Measurements from ENCODE around the gene PGBD5. TPM values are rescaled to one million over a fixed set of nuclear protein-coding genes. Genes with fewer than 3 reads are reported as not detected.

PGBD5 gene
- total RNA-seq, 2 experiments from 2014 or later, result not detected

DNA sequence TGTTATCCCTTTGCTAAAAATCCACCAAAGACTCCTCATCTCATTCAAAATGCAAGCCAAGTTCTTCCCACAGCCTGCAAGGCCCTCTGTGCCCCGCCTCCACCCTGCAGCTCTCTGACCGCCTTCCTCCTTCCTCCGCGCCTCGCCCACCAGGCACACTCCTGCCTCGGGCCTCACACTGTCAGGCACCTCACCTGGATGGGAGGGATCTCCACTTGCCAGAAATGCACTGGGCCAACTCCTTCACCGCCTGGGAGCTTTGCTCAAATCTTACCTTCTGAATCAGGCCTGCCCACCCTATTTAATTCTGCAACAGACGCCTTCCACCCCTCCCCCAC lies 26.2 kb downstream of the PGBD5 start:
- no peaks in the 10 kb centered on the region for H3K4me1 Mint-ChIP-seq
- H3K9me3 Mint-ChIP-seq, result no peaks in the 10 kb centered on the region
- no peak for DNase-seq
- CTCF ChIA-PET, result no interaction called here
- H3K4me3 Mint-ChIP-seq, result no peak overlapping the region
- no peak overlapping the region for H3K27ac Mint-ChIP-seq
- H3K27me3 Mint-ChIP-seq, result no peaks in the 10 kb centered on the region
- POLR2A ChIA-PET, result no interaction called here
- no peaks in the 10 kb centered on the region for H3K36me3 Mint-ChIP-seq (ENCODE audit: low read depth)

DNA sequence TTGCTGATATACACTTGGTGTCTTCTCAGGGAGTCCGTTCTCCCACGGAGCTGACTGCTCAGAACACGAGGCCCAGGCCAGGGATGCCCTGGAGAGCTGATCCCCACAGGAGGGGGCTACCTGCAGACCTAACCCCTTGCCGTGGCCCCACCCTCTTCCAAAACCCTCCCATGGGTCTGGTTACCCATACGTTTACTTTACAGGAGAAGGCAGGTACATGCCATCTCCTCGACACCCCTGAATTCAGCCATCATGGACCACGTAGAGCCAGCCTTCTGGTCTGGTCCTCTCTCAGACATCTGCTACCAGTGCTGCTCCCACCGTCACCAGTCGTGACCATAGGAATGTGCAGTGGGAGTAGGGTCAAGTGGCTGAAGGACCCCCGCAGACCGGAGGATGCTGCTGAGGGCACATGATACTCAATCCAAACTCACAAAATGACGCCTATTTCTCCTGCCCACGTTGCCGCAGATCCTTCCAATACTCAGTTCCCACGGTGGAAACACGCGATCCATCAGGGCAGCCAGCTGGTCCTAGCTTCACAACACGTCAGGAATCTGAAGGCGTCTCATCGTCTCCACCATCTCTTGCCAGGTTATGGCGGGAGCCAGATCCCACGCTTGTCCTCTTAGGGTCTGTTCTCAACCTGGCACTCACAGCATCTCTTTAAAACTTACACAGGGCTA lies 26.7 kb downstream of the PGBD5 start:
- H3K9me3 Mint-ChIP-seq, result no peaks in the 10 kb centered on the region
- POLR2A ChIA-PET, result no interaction called here
- H3K36me3 Mint-ChIP-seq (ENCODE audit: low read depth), result no peaks in the 10 kb centered on the region
- DNase-seq, result no peak
- H3K4me3 Mint-ChIP-seq, result no peak overlapping the region
- no peak overlapping the region for H3K27ac Mint-ChIP-seq
- CTCF ChIA-PET, result no interaction called here
- no peaks in the 10 kb centered on the region for H3K4me1 Mint-ChIP-seq
- H3K27me3 Mint-ChIP-seq, result no peaks in the 10 kb centered on the region

DNA sequence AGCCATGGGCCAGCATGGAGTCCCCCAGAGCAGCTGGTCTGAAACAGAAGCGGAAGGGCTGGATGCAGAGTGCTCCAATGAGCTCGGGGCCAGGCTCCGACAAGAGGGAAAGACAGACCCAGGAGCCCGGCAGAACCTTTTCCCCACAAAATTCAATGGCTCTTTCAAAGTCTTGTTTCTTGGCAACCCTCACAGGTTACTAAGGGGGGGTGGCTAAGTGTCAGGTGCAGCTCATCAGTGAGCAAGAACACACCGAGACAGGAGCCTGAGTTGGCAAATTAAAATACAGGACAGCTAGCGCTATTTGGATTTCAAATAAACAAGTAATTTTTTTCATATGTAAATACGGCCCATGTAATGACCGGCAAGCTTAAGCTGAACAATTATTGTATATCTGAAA lies 27.3 kb downstream of the PGBD5 start:
- DNase-seq, result no peak
- ChIA-PET CTCF (no interaction called here), POLR2A (no interaction called here)
- no peak overlapping the region for H3K27ac Mint-ChIP-seq
- H3K9me3 Mint-ChIP-seq, result no peaks in the 10 kb centered on the region
- H3K4me3 Mint-ChIP-seq, result no peak overlapping the region
- H3K36me3 Mint-ChIP-seq (ENCODE audit: low read depth), result no peaks in the 10 kb centered on the region
- no peaks in the 10 kb centered on the region for H3K27me3 Mint-ChIP-seq
- no peaks in the 10 kb centered on the region for H3K4me1 Mint-ChIP-seq

DNA sequence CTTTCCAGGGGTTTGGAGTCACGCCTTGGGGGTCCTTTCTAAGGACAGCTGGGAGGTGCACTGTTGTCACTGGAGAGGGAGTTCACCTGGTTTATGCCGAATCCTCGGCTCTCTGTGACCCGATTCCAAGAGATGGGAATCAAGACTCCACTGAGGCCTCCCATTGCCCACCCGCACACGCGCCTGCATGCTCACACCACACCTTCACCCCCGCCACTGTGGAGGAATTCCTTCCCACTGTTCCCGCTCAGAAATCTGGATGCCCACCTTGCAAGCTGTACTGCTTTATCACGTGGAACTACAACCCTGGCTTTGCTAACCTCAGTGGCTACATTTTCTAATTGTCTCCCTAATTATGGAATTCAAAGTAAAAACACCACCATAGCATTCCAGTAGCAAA lies 29.2 kb downstream of the PGBD5 start:
- Mint-ChIP-seq H3K4me1 (no peaks in the 10 kb centered on the region), H3K9me3 (no peaks in the 10 kb centered on the region), H3K4me3 (no peak overlapping the region), H3K36me3 (ENCODE audit: low read depth) (no peaks in the 10 kb centered on the region), H3K27ac (no peak overlapping the region), H3K27me3 (no peaks in the 10 kb centered on the region)
- no peak for DNase-seq
- ChIA-PET POLR2A (no interaction called here), CTCF (no interaction called here)

DNA sequence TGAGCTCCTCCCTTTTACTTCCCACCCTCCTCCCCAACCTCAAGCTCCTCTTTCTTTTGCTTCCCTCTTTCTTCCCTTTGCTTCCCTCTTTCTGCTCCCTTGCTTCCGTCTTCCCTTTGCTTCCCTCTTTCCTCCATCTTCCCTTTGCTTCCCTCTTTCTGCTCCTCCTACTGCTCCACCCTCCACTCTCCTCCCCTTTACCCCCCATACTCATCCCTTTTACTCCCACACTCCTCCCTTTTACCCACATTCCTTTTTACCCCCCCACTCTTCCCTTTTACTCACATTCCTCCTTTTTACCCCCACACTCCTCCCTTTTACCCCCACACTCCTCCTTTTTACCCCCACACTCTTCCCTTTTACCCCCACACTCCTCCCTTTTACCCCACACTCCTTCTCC lies 30.2 kb downstream of the PGBD5 start:
- no peaks in the 10 kb centered on the region for H3K9me3 Mint-ChIP-seq
- DNase-seq, result no peak
- no peaks in the 10 kb centered on the region for H3K27me3 Mint-ChIP-seq
- CTCF ChIA-PET, result no interaction called here
- H3K4me3 Mint-ChIP-seq, result no peak overlapping the region
- H3K4me1 Mint-ChIP-seq, result no peaks in the 10 kb centered on the region
- H3K36me3 Mint-ChIP-seq (ENCODE audit: low read depth), result no peaks in the 10 kb centered on the region
- no peak overlapping the region for H3K27ac Mint-ChIP-seq
- POLR2A ChIA-PET, result no interaction called here

DNA sequence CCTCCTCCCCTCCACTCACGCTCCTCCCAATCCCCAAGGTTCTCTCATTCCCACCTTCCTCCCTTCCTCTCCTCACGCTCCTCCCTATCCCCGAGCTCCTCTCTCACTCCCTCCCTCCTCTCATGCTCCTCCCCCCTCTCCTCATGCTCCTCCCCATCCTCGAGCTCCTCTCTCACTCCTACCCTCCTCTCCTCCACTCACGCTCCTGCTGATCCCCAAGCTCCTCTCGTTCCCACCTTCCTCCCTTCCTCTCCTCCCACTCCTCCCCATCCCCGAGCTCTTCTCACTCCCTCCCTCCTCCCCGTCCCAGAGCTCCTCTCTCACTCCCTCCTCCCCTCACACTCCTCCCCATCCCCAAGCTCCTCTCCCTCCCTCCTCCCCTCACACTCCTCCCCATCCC lies 31.4 kb downstream of the PGBD5 start:
- Mint-ChIP-seq H3K4me3 (no peak overlapping the region), H3K27ac (no peak overlapping the region), H3K27me3 (no peaks in the 10 kb centered on the region), H3K36me3 (ENCODE audit: low read depth) (no peaks in the 10 kb centered on the region), H3K4me1 (no peaks in the 10 kb centered on the region), H3K9me3 (no peaks in the 10 kb centered on the region)
- ChIA-PET CTCF (no interaction called here), POLR2A (no interaction called here)
- no peak for DNase-seq

DNA sequence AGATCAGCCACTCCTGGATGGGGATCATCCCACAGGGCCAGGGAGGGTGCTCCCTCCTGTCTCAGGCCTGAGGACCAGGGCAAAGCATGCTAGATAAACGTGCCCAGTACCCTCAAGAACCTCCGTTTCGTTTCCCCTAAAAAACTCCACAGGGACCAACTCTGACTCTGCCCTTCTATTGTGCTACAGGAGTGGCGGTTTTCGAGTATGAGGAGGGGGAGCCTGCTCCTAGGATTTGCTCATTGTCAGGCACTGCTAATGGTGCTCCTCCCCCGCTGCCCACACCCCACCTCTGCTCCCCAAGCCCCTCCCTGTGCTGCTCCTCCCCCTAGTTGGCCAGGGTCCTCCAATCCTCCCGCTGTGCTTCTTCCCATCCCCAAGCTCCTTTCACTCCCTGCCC lies 32.0 kb downstream of the PGBD5 start:
- no peaks in the 10 kb centered on the region for H3K9me3 Mint-ChIP-seq
- no peak overlapping the region for H3K27ac Mint-ChIP-seq
- no peaks in the 10 kb centered on the region for H3K4me1 Mint-ChIP-seq
- POLR2A ChIA-PET, result no interaction called here
- CTCF ChIA-PET, result no interaction called here
- no peaks in the 10 kb centered on the region for H3K27me3 Mint-ChIP-seq
- no peak overlapping the region for H3K4me3 Mint-ChIP-seq
- no peaks in the 10 kb centered on the region for H3K36me3 Mint-ChIP-seq (ENCODE audit: low read depth)
- DNase-seq, result no peak

DNA sequence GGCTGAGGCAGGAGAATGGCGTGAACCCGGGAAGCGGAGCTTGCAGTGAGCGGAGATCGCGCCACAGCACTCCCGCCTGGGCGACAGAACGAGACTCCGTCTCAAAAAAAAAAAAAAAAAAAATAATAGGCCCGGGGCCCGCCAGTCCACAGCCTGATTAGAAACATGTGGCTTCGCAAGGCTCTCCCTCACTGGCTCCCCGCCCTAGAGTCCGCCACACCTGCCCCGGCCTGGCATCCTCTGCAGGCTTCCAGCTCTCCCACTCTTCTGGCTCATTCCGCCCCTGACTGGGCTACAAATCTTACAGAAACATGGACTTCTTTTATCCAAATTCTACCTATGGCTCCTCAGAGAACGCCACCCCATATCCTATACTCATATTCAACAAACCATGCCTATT lies 32.4 kb downstream of the PGBD5 start:
- ChIA-PET CTCF (no interaction called here), POLR2A (no interaction called here)
- Mint-ChIP-seq H3K4me1 (no peaks in the 10 kb centered on the region), H3K27ac (no peak overlapping the region), H3K4me3 (no peak overlapping the region), H3K36me3 (ENCODE audit: low read depth) (no peaks in the 10 kb centered on the region), H3K9me3 (no peaks in the 10 kb centered on the region), H3K27me3 (no peaks in the 10 kb centered on the region)
- no peak for DNase-seq

DNA sequence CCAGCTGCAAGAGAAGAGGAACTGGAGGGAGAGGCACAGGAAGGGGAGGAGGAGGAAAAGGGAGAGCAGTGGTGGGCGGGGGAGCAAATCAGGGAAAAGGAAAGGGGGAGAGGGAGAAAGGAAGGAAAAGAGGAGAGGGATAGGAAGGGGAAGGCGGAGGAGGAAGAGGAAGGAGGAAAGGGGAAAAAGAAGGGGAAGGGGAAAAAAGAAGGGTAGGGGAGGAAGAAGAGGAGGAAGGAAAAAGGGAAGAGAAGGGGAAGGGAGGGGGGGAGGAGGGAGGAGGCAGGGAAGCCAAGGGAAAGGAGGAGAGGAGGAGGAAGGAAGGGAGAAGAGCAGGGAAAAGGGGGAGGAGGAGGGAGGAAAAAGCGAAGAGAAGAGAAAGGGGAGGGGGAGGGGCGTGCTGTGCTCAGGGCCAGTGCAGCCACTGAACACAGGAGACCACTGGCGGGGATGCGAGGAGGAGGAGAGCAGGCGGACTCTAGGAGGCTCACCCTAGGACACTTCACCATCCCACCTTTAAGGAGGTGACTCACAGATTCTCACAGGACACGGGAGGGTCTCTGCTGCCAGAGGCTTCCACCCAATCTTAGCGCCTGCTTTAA lies 33.1 kb downstream of the PGBD5 start:
- no peaks in the 10 kb centered on the region for H3K27me3 Mint-ChIP-seq
- H3K9me3 Mint-ChIP-seq, result no peaks in the 10 kb centered on the region
- H3K36me3 Mint-ChIP-seq (ENCODE audit: low read depth), result no peaks in the 10 kb centered on the region
- H3K4me1 Mint-ChIP-seq, result no peaks in the 10 kb centered on the region
- ChIA-PET POLR2A (no interaction called here), CTCF (no interaction called here)
- no peak overlapping the region for H3K27ac Mint-ChIP-seq
- H3K4me3 Mint-ChIP-seq, result no peak overlapping the region
- DNase-seq, result no peak

DNA sequence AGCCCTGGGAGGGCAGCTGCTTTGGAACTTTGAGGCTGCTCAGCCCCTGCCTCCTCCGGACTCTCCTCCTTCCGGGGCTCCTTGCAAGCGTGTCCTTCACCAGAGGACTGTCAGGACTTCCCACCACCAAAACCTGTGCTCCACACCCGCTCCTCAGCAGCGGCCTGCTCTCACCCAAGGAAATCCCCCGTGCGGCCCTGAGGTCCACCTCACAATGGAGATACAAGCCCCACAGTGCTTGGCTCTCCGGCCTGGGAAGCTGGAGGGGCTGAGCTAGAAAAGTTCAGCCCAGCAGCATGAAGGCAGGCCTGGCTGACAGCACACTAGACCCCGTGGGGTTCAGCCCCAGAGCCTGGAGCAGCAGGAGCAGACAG lies 33.6 kb downstream of the PGBD5 start:
- no peak overlapping the region for H3K27ac Mint-ChIP-seq
- no peaks in the 10 kb centered on the region for H3K4me1 Mint-ChIP-seq
- no peak overlapping the region for H3K4me3 Mint-ChIP-seq
- no peaks in the 10 kb centered on the region for H3K36me3 Mint-ChIP-seq (ENCODE audit: low read depth)
- no peak for DNase-seq
- H3K27me3 Mint-ChIP-seq, result no peaks in the 10 kb centered on the region
- ChIA-PET POLR2A (no interaction called here), CTCF (no interaction called here)
- no peaks in the 10 kb centered on the region for H3K9me3 Mint-ChIP-seq

DNA sequence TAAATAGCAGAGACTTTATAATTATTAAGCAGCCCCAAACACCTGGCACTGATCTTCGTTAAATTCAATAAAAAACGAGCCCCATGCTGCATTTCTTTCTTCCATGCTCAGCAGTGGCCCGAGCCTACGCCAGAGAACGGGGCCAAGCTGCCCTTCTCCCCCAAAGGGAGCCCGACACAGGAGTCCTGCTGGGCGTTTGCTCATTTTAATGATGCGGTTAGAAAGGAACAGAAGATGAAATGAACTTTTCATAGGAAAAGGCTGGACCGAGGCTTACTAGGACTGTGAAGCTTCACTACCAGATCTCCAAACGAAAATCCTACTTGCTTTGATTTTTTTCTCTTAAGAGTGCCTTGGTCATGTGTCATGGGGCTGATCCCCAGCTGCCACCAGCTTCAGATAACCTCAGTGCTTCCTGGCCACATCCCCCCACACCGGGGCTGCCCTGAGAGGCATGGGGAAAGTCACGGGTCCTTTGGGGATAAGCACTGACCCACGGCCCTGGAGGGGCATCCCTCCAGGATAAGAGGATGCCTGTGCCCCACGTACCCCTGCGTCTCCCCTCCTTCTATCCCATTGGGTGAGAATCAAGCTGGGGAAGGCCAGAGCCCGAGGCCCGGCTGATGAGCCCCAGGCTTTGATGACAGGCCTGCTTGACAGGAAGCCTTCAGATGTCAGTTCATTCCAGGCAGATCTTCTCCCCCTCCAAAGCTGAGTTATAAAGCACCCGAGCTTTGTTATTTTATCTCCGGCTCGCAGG lies 34.2 kb downstream of the PGBD5 start:
- no peak overlapping the region for H3K27ac Mint-ChIP-seq
- POLR2A ChIA-PET, result no interaction called here

DNA sequence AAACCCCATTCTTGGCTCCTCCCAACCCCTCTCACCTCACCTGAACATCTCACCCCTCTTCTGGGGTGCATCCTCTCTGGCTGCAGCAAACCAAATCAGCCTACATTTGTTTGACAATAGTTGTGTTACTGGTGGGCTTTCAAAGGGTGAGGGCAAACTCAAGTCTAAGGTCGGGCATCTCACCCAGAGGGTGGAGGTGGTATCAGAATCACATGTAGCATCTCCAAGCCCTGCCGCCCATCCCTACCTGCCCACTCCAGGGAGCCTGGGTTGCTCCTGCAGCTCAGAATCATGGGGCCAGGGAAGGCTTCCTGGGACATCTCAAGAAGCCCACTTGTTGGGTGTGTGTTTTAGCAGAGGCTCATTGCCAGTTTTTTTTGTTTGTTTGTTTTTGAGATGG lies 35.8 kb downstream of the PGBD5 start:
- Mint-ChIP-seq H3K4me3 (no peak overlapping the region), H3K4me1 (no peaks in the 10 kb centered on the region), H3K9me3 (no peaks in the 10 kb centered on the region), H3K27ac (no peak overlapping the region), H3K27me3 (no peaks in the 10 kb centered on the region), H3K36me3 (ENCODE audit: low read depth) (no peaks in the 10 kb centered on the region)
- ChIA-PET CTCF (no interaction called here), POLR2A (interaction anchor here (0.7 kb wide), 1 partner anchor 1113 kb away, joined by 3 read pairs; no protein-coding TSS in a partner anchor)
- DNase-seq, result no peak

More for the DNA sequence above, 34.2 kb downstream of the PGBD5 start:
- Mint-ChIP-seq H3K27me3 (no peaks in the 10 kb centered on the region), H3K4me3 (no peak overlapping the region), H3K36me3 (ENCODE audit: low read depth) (no peaks in the 10 kb centered on the region), H3K9me3 (no peaks in the 10 kb centered on the region), H3K4me1 (no peaks in the 10 kb centered on the region)
- DNase-seq, result no peak
- CTCF ChIA-PET, result no interaction called here

DNA sequence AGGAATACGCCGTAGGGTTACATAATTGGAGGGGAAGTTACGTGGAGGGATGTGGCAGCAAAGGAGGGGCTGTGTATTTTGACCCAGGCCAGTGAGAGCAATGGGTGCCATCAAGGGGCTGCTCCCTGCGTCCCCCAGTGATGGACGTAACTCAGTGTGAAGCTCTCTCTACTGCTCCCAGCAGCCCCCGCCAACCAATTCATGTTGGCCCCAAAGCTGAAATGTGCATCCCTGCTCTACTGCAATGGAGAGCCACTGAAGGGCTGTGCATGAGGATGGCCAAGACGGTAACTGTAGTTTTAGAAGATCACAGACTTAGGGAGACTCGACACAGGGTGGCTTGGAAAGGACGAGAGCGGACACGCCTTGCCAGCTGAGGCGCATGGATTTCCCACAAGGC lies 38.3 kb downstream of the PGBD5 start:
- ChIA-PET CTCF (no interaction called here), POLR2A (no interaction called here)
- no peak overlapping the region for H3K27ac Mint-ChIP-seq
- H3K9me3 Mint-ChIP-seq, result no peaks in the 10 kb centered on the region
- no peak for DNase-seq
- no peaks in the 10 kb centered on the region for H3K4me1 Mint-ChIP-seq
- H3K36me3 Mint-ChIP-seq (ENCODE audit: low read depth), result no peaks in the 10 kb centered on the region
- H3K4me3 Mint-ChIP-seq, result no peak overlapping the region
- no peaks in the 10 kb centered on the region for H3K27me3 Mint-ChIP-seq

DNA sequence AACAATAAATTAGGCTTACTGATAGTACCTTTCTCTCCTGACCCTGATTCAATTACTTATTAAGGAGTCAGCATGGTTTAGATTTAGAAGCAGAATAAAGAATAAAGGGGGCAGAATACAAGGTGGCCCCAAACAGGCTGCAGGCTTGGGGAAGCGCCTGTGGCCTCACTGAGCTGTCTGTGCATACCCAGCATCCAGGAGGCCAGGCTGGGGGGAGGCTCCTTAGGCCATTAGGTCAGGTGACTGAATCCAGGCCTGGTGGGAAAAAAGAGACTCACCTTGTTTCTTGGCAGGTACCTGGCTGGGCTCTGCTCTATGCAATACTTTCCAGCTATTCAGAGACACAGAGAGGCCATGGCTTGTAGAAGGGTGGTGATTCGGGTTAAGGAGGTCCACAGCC lies 38.8 kb downstream of the PGBD5 start:
- CTCF ChIA-PET, result no interaction called here
- Mint-ChIP-seq H3K27ac (no peak overlapping the region), H3K9me3 (no peaks in the 10 kb centered on the region), H3K4me3 (no peak overlapping the region), H3K4me1 (no peaks in the 10 kb centered on the region), H3K36me3 (ENCODE audit: low read depth) (no peaks in the 10 kb centered on the region), H3K27me3 (no peaks in the 10 kb centered on the region)
- POLR2A ChIA-PET, result no interaction called here
- DNase-seq, result no peak
